Gastroesophageal sphincter (tissue), 3 donors: ENCODE measurements around the gene ZNF394.

ENCODE experiments used
- EP300 ChIP-seq: sonication (generic); formaldehyde crosslinking; IDR thresholded peaks from one replicate; pipeline ENCODE4 v1.6.1; 2017; ENCODE audit warnings: antibody characterized with exemption, mild to moderate bottlenecking
- POLR2AphosphoS5 ChIP-seq: sonication (generic); formaldehyde crosslinking; IDR thresholded peaks from one replicate; pipeline ENCODE4 v1.6.1; 2017; ENCODE audit warnings: antibody characterized with exemption
- TF ChIP-seq, protein P1 (sequence below), 4 experiments: fragments of 200-600 bp in 2 of 4; fragments of 450-650 bp in 2 of 4; sonication (generic) in 1 of 4; IDR thresholded peaks; one replicate each; pipeline ENCODE4 v1.5.1; 2017 to 2019; ENCODE audit warnings: antibody characterized with exemption in 4 of 4, mild to moderate bottlenecking in 2 of 4, moderate library complexity in 2 of 4

DNA sequence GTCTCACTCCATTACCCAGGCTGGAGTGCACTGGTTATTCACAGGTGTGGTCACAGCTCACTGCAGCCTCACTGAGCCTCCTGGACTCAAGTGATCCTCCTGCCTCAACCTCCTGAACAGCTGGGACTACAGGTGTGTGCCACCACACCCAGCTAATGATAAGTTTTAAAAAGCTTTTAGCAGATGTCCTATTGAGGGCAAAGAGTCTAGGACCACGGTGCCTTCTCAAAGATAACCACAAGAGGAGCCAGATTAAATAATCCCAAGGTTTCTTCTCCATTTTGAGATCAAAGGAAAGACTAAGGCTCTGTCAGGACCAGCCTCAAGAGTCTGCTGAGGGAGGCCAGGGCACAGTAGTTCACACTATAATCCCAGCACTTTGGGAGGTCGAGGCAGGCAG lies 38.9 kb downstream of the ZNF394 start:
- TF ChIP-seq, protein P1, sequence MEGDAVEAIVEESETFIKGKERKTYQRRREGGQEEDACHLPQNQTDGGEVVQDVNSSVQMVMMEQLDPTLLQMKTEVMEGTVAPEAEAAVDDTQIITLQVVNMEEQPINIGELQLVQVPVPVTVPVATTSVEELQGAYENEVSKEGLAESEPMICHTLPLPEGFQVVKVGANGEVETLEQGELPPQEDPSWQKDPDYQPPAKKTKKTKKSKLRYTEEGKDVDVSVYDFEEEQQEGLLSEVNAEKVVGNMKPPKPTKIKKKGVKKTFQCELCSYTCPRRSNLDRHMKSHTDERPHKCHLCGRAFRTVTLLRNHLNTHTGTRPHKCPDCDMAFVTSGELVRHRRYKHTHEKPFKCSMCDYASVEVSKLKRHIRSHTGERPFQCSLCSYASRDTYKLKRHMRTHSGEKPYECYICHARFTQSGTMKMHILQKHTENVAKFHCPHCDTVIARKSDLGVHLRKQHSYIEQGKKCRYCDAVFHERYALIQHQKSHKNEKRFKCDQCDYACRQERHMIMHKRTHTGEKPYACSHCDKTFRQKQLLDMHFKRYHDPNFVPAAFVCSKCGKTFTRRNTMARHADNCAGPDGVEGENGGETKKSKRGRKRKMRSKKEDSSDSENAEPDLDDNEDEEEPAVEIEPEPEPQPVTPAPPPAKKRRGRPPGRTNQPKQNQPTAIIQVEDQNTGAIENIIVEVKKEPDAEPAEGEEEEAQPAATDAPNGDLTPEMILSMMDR (IDR thresholded peaks at IDR 0.05), result no peak
- no peak for TF ChIP-seq POLR2AphosphoS5
- no peak for TF ChIP-seq EP300
